C1 segment of cervical spinal cord (tissue), 14 donors: ENCODE measurements around the gene ZBTB8B.
"Not testable (repeated sequence)": the region's sequence is repeated elsewhere in the genome, so short reads cannot be mapped to it uniquely, and the experiment has no call there.

ENCODE experiments used
- DNase-seq, 14 donors: peaks; one replicate each; lab custom pipeline; 2025; lab: John Stamatoyannopoulos, UW

ZBTB8B gene

GRCh38 chr1:32470431-32470830, 5.6 kb downstream of the ZBTB8B start:
- DNase-seq: peak in 1 of 14 donors; percentile 3

DNA sequence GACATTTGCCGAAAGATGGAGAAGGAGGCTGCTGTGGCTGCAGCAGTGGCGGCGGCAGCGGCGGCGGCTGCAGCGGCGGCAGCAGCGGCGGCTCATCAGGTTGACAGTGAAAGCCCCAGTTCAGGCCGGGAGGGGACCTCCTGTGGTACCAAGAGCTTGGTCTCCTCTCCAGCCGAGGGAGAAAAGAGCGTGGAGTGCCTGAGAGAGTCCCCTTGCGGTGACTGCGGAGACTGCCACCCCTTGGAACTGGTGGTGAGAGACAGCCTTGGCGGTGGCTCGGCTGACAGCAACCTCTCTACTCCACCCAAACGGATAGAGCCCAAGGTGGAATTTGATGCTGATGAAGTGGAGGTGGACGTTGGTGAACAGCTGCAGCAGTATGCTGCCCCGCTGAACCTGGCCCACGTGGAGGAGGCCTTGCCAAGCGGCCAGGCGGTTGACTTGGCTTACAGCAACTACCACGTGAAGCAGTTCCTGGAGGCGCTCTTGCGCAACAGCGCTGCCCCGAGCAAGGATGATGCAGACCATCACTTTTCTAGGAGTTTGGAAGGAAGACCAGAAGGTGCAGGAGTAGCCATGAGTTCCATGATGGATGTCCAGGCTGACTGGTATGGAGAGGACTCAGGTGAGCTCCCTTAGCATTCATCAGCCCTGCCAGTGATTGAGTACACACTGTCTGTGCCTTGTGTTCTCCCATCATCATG, 6.3 kb downstream of the ZBTB8B start:
- peak in 4 of 14 donors; percentile 7 to 15 (median 10) for DNase-seq

GRCh38 chr1:32471695-32472362, 7.0 kb downstream of the ZBTB8B start:
- no peak for DNase-seq

- DNase-seq: not testable (repeated sequence)
Measured at GRCh38 chr1:32472966-32473365, 8.1 kb downstream of the ZBTB8B start.

- no peak for DNase-seq
Measured at GRCh38 chr1:32474954-32475353, 10.1 kb downstream of the ZBTB8B start.

DNA sequence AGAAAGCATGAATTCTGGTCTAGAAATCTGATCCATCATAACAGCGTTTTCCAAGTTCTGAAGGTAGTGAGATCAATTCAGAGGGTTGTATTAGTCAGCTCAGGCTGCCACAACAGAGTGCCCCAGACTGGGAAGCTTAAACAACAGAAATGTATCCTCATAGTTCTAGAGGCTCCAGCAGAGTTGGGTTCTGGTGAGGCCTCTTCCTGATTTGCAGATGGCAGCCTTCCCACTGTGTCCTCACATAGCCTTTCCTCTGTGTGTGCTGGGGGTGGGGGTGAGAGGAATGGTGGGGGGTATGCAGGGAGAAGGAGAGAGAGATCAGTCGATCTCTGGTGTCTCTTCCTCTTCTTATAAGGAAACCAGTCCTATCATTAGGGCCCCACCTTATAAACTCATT, 15.1 kb downstream of the ZBTB8B start:
- no peak for DNase-seq

DNA sequence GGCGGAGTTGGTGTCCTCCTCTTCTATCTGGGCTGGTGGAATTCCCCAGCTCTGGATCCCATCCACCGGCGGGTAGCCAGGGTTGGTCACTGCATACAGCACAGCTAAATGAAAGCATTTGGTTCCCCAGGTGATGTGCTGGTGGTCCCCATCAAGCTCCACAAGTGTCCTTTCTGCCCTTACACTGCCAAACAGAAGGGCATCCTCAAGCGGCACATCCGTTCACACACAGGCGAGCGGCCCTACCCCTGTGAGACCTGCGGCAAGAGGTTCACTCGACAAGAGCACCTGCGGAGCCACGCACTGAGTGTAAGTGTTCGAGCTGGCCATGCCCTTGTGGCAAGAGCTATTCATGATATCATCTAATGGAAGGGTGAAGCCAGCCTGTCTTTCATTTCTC, 15.9 kb downstream of the ZBTB8B start:
- no peak for DNase-seq

DNA sequence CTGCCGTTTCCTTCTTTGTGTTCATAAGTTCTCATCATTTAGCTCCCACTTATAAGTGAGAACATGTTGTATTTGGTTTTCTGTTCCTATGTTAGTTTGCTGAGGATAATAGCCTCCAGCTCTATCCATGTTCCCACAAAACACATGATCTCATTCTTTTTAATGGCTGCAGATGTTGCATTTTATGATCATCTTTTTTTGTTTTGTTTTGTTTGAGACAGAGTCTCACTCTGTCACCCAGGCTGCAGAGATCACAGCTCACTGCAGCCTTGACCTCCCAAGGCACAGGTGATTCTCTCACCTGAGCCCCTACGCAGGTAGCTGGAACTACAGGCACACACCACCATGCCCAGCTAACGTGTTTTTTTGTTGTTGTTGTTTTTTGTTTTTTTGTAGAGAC, 16.9 kb downstream of the ZBTB8B start:
- DNase-seq: not testable (repeated sequence)

- DNase-seq: no peak
Measured at GRCh38 chr1:32485554-32486255, 20.8 kb downstream of the ZBTB8B start.

GRCh38 chr1:32486463-32487113, 21.7 kb downstream of the ZBTB8B start:
- DNase-seq: no peak

DNA sequence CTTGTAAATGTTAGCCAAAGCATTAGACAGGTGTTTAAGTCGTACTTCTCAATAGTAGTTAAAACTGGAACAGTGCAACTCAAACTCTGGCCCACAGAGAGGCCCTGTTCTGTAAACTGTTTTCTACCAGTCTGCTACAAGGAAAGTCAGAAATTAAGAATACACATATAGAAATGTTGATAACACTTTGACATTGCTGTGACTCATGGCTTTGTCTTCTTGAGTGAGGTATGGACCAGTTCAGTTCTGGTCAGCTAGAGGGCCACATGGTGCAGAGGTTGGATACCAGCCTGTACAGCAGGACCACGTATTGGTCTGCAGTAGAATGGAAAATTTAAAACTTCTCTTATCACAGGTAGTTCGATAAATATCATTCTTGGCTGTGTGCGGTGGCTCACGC, 22.3 kb downstream of the ZBTB8B start:
- no peak for DNase-seq

GRCh38 chr1:32489774-32490454, 25.0 kb downstream of the ZBTB8B start:
- DNase-seq: no peak

DNA sequence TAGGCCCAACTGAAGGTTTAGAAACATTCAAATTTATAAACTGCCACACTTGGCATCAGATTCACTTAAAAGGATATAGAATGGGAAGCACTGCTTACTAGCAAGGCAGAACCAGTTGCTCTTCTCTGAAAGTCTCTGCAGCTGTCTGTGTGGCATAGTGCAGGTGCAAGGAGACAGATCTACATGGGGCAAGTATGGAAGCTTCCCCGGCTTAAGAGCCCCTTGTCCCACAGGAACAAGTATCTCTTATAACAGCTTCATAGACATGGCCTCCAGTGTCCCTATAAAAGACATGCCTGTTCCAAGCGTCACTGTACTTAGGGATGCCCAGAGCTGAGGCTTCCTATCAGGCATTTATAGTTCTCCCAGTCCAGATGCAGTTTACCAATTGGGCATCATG, 26.5 kb downstream of the ZBTB8B start:
- no peak for DNase-seq

- no peak for DNase-seq
Measured at GRCh38 chr1:32494196-32494595, 29.3 kb downstream of the ZBTB8B start.

- no peak for DNase-seq
Measured at GRCh38 chr1:32494711-32495337, 30.0 kb downstream of the ZBTB8B start.

GRCh38 chr1:32496127-32496526, 31.3 kb downstream of the ZBTB8B start:
- no peak for DNase-seq

- no peak for DNase-seq
Measured at GRCh38 chr1:32498751-32499150, 33.9 kb downstream of the ZBTB8B start.

GRCh38 chr1:32500387-32501209, 35.7 kb downstream of the ZBTB8B start:
- peak in 11 of 14 donors; percentile 10 to 82 (median 33) for DNase-seq

- DNase-seq: peak in 6 of 14 donors; percentile 1 to 22 (median 8)
Measured at GRCh38 chr1:32501865-32502264, 37.0 kb downstream of the ZBTB8B start.

DNA sequence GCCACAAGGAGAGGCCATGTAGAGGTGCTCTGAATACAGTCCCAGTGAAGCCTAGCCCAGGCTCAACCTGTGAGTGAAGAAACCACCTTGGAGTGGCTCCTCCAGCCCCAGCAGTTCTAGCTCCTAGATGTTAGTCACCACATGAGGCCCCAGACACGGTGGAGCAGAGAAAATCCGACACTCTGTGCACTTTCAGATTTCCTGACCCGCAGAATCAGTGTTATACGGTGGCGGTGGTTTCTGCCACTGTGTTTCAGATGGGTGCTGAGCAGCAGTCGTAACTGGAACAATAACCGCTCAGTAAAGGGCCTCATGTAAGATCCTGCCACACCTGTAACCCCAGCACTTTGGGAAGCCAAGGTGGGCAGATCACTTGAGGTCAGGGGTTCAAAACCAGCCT, 38.3 kb downstream of the ZBTB8B start:
- no peak for DNase-seq
